AG09319 (cell line): ENCODE data around the gene B4GALNT4.
"Not testable (repeated sequence)": the region's sequence is repeated elsewhere in the genome, so short reads cannot be mapped to it uniquely, and the experiment has no call there.

Experiments
- DNase-seq: peaks from one replicate; pipeline ENCODE4 v3.0.0-alpha.2; 2010; ENCODE audit warnings: low read depth; ENCODE audit errors: extremely low read depth
- CTCF ChIP-seq: IDR thresholded peaks from 2 replicates; pipeline ENCODE4 v1.5.1; 2011; ENCODE audit warnings: low read depth, mild to moderate bottlenecking, inconsistent platforms, low read length, moderate library complexity

The B4GALNT4 gene

DNA sequence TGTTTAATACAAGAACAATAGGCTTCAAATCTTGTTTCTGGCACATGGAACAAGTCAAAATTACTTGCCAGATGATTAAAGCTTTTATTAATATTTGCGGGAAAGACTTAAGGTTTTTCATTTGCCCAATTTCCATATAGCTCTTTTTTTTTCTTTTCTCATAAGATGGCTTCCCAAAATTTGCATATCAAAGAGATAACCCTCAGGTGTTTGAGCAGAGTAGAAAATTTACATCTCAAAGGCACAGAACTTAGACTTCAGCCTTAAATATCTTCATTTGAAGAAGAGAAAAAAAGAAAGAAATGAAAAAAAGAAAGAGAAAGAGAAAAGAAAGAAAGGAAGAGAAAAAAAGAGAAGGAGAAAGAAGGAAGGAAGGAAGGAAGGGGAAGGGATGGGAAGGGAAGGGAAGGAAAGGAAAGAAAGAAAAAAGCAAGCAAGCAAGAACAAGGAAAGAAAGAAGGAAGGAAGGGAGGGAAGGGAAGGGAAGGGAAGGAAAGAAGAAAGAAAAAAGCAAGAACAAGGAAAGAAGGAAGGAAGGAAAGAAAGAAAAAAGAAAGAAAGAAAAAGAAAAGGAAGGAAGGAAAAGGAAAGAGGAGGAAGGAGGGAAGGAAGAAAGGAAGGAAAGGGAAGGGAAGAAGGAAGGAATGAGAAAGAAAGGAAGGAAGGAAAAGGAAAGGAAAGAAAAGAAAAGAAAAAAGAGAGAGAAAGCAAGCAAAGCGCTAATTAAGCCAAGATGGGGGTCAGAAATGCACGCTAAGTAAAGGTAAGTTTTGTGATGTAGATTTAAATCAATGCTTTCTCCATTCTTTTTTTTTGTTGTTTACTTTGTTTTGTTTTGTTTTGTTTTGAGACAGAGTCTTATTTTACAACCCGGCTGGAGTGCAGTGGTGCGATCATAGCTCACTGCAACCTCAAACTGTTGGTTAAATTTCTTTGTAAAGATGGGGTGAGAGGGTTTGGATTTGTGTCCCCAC, 28.5 kb upstream of the B4GALNT4 start:
- TF ChIP-seq CTCF: no peak
- DNase-seq: no peak

DNA sequence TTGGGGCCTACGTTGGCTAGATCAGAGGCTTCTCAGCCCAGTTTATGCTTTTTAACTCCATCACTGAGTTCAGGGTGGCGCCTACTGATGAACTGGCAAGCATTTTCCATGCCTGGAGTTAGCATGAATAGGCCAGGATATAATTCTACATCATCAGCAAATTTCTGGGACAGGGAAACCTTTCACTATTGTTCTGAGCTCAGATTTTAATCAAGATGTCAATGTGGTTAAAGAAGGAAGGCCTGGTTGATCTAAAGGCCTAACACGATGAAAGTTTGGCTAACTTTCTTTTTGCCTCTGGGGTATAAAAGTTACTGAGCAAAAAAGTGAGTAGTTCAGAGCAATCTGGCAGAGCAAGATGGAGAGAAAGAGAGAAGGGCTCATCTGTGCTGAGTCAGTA, 27.0 kb upstream of the B4GALNT4 start:
- DNase-seq: no peak

GRCh38 chr11:344836-345578, 24.3 kb upstream of the B4GALNT4 start:
- no peak for TF ChIP-seq CTCF
- no peak for DNase-seq

More for the DNA sequence above, 27.0 kb upstream of the B4GALNT4 start:
- no peak for TF ChIP-seq CTCF

- no peak for TF ChIP-seq CTCF
- no peak for DNase-seq
Observed at GRCh38 chr11:346529-346928, 22.8 kb upstream of the B4GALNT4 start.

GRCh38 chr11:349270-349954, 19.9 kb upstream of the B4GALNT4 start:
- not testable (repeated sequence) for DNase-seq

DNA sequence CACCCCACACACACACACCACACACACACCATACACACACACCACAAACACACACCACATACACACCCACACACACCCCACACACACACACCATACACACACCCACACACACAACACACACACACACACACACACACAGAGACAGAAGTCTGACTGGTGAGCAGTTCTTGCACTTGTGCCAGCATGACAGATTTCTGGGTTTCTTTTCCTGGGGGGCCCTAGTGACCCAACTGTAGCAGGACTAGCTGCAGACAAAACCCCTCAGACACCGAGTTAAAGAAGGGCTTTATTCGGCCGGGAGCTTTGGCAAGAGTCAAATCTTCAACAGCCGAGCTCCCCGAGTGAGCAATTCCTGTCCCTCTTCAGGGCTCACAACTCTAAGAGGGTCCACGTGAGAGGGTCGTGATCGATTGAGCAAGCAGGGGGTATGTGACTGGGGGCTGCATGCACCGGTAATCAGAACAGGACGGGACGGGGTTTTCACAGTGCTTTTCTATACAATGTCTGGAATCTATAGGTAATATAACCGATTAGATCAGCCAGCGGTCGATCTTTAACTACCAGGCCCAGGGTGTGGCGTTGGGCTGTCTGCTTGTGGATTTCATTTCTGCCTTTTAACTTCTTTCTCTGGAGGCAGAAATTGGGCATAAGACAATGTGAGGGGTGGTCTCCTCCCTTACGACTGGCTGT, 19.1 kb upstream of the B4GALNT4 start:
- DNase-seq: not testable (repeated sequence)

DNA sequence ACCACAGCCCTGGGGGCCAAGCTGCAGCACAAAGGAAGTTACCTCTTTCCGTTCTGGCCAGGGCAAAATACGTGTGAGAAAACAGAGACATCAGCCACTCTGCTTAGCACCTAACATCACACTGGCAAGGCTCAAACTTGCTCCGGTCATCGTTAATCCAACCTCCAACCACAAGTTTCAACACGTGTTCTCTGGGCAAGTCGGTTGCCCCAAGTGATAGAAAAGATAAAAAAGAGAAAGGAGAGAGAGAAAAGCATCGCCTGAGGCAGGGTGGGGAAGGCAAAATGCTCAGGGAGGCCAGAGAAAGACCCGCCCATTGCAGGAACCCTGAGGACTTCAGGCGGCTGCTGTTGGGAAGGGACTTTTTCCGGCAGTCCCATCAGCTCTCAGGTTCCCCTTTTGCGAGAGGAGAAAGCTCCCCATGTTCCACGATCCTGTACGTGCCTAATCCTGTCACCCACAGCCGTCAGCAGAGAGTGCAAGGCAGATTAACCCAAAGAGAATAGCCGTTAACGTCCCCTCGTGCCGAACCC, 18.5 kb upstream of the B4GALNT4 start:
- no peak for DNase-seq
- no peak for TF ChIP-seq CTCF
